Subcutaneous adipose tissue (tissue), 4 donors: ENCODE results near the gene TMED4. TPM values are rescaled to one million over a fixed set of nuclear protein-coding genes. Genes with fewer than 3 reads are reported as not detected.

Experiments
- CTCF ChIP-seq: fragments of 450-650 bp; IDR thresholded peaks from one replicate; pipeline ENCODE4 v1.5.1; 2016; ENCODE audit warnings: low read depth, mild to moderate bottlenecking, control low read depth, antibody characterized with exemption, moderate library complexity
- total RNA-seq, 4 donors: library from RNA; depleted of rRNA; stranded (reverse); fragments of >200 nt; gene quantifications; one replicate each; pipeline ENCODE4 v1.1.0, GENCODE V29; 2016

Gene TMED4
- 100 to 1,000 TPM in 3 of 4 donors, 10 to 100 TPM in 1; 61.8 to 160 (median 134) TPM for total RNA-seq

GRCh38 chr7:44581879-44582603 lies at the start of gene TMED4:
Gene TMED4, minus strand, starts transcription at chr7:44582231. Its CDS starts 25 bp downstream, at chr7:44582206.
- TF ChIP-seq CTCF, result no peak

- no peak for TF ChIP-seq CTCF
These were observed 49.6 kb upstream of the TMED4 start for GRCh38 chr7:44631458-44632115.

- TF ChIP-seq CTCF, result no peak
These were observed 48.9 kb upstream of the TMED4 start for GRCh38 chr7:44630792-44631457.

GRCh38 chr7:44629829-44630522 lies 47.9 kb upstream of the TMED4 start:
- no peak for TF ChIP-seq CTCF

GRCh38 chr7:44626620-44627019 lies 44.6 kb upstream of the TMED4 start:
- TF ChIP-seq CTCF, result no peak

- no peak for TF ChIP-seq CTCF
These were observed 43.8 kb upstream of the TMED4 start for GRCh38 chr7:44625526-44626471.
